Natural killer cell (primary cell): Measurements from ENCODE around the gene SNPH. TPM values are rescaled to one million over a fixed set of nuclear protein-coding genes. Genes with fewer than 3 reads are reported as not detected.

Experiments used
- ATAC-seq, 3 donors: fragments of 150-1000 bp in 2 of 3; fragments of 200-7000 bp in 1 of 3; cut with Tn5 transposase; 1 replicate in 1 of 3; 2 replicates in 2 of 3; pipeline ENCODE4 v1.10.0; 2021; ENCODE audit warnings: mild to moderate bottlenecking in 2 of 3, moderate library complexity in 2 of 3
- DNase-seq, 2 donors: peaks; one replicate each; pipeline versions ENCODE4 v3.0.0 to v3.0.0-alpha.2; 2013 to 2021; ENCODE audit warnings: mixed read lengths in 1 of 2
- H3K27ac ChIP-seq: one replicate; pipeline ENCODE4 v1.5.1; 2013; ENCODE audit warnings: mild to moderate bottlenecking, low read length
- H3K27me3 ChIP-seq: one replicate; pipeline ENCODE4 v1.6.1; 2013; ENCODE audit warnings: low read length; ENCODE audit not compliant: control insufficient read depth, insufficient read depth
- H3K36me3 ChIP-seq: one replicate; pipeline ENCODE4 v1.6.1; 2013; ENCODE audit warnings: low read length; ENCODE audit not compliant: control insufficient read depth, insufficient read depth
- H3K4me1 ChIP-seq: one replicate; pipeline ENCODE4 v1.6.1; 2013; ENCODE audit warnings: low read length; ENCODE audit not compliant: control insufficient read depth, insufficient read depth
- H3K4me3 ChIP-seq: one replicate; pipeline ENCODE4 v1.5.1; 2013; ENCODE audit warnings: low read length
- H3K9me3 ChIP-seq: one replicate; pipeline ENCODE4 v1.6.1; 2013; ENCODE audit warnings: low read length; ENCODE audit not compliant: control insufficient read depth, insufficient read depth
- H3K27ac Mint-ChIP-seq, 2 donors: one replicate each; pipeline ENCODE4 v1.8.0; 2022; ENCODE audit warnings: mild to moderate bottlenecking in 2 of 2, mixed read lengths in 2 of 2, moderate library complexity in 1 of 2
- H3K27me3 Mint-ChIP-seq, 2 donors: one replicate each; pipeline ENCODE4 v1.8.0; 2022; ENCODE audit warnings: low read depth in 2 of 2, mixed read lengths in 2 of 2
- H3K36me3 Mint-ChIP-seq: one replicate; pipeline ENCODE4 v1.8.0; 2022; ENCODE audit warnings: mixed read lengths
- H3K4me1 Mint-ChIP-seq, 2 donors: one replicate each; pipeline ENCODE4 v1.8.0; 2022; ENCODE audit warnings: mixed read lengths in 2 of 2
- H3K4me3 Mint-ChIP-seq: one replicate; pipeline ENCODE4 v1.8.0; 2022; ENCODE audit warnings: mild to moderate bottlenecking, moderate library complexity, mixed read lengths
- H3K9me3 Mint-ChIP-seq, 2 donors: one replicate each; pipeline ENCODE4 v1.8.0; 2022; ENCODE audit warnings: mixed read lengths in 2 of 2
- CTCF ChIP-seq: fragments of 200-600 bp; IDR thresholded peaks from one replicate; pipeline ENCODE4 v1.8.0; 2022; ENCODE audit warnings: antibody characterized with exemption
- WGBS: methylation state at CpG from one replicate; pipeline ENCODE4 v1.1.7; 2013; ENCODE audit warnings: missing lambda C conversion rate; ENCODE audit not compliant: insufficient coverage; 5-methylcytosine and 5-hydroxymethylcytosine counted together
- intact Hi-C: fragments of 100-400 bp; cut with micrococcal nuclease; formaldehyde crosslinking; loops from one replicate; pipeline ENCODE4 v1.14.2; 2022
- total RNA-seq, 4 donors: library from RNA; stranded (reverse); fragments of 120-200 nt in 1 of 4; gene quantifications; one replicate each; pipeline versions ENCODE4 v1.2.3 to v1.2.4, GENCODE V29; 2013 to 2022

Gene SNPH
- total RNA-seq, 3 donors from 2014 or later (not counting 1 experiment from before 2014, with no cell fraction given) = 3.1 to 5.9 (median 5.8) TPM

- no peaks in the 10 kb centered on the region for H3K9me3 Mint-ChIP-seq
- H3K27me3 Mint-ChIP-seq = peaks cover 0 to 5% of the 10 kb centered on the region in 2 donors
- DNase-seq = no peak
- no peaks in the 10 kb centered on the region for H3K36me3 Mint-ChIP-seq
- intact Hi-C loops = no loop called here
- no peak for TF ChIP-seq CTCF
- no peak for ATAC-seq
- no peaks in the 10 kb centered on the region for H3K4me1 ChIP-seq
- H3K27ac Mint-ChIP-seq = no peak overlapping the region
- H3K36me3 ChIP-seq = no peaks in the 10 kb centered on the region
- no peaks in the 10 kb centered on the region for H3K9me3 ChIP-seq
- WGBS = 86% methylated on average over 5 of the region's 6 CpGs
- no peaks in the 10 kb centered on the region for H3K4me1 Mint-ChIP-seq
- H3K4me3 Mint-ChIP-seq = no peak overlapping the region
- H3K27ac ChIP-seq = no peak overlapping the region
- no peaks in the 10 kb centered on the region for H3K27me3 ChIP-seq
- H3K4me3 ChIP-seq = no peak overlapping the region
Measured at GRCh38 chr20:1280195-1281102, 14.4 kb downstream of the SNPH start.

- Histone ChIP-seq H3K4me1 (no peaks in the 10 kb centered on the region), H3K9me3 (no peaks in the 10 kb centered on the region), H3K27ac (no peak overlapping the region), H3K27me3 (no peaks in the 10 kb centered on the region), H3K36me3 (no peaks in the 10 kb centered on the region), H3K4me3 (no peak overlapping the region)
- H3K4me1 Mint-ChIP-seq = peaks cover 0 to 4% of the 10 kb centered on the region in 2 donors
- no peak overlapping the region for H3K27ac Mint-ChIP-seq
- ATAC-seq (no peak), DNase-seq (no peak)
- H3K4me3 Mint-ChIP-seq = no peak overlapping the region
- WGBS = 80% methylated on average over 7 of the region's 7 CpGs
- no peaks in the 10 kb centered on the region for H3K36me3 Mint-ChIP-seq
- no peak for TF ChIP-seq CTCF
- no peaks in the 10 kb centered on the region for H3K9me3 Mint-ChIP-seq
- intact Hi-C loops = no loop called here
- H3K27me3 Mint-ChIP-seq = peaks cover 0 to 5% of the 10 kb centered on the region in 2 donors
Measured at GRCh38 chr20:1281279-1282057, 15.4 kb downstream of the SNPH start.

GRCh38 chr20:1282966-1283365 lies 16.9 kb downstream of the SNPH start:
- TF ChIP-seq CTCF = no peak
- ATAC-seq (no peak), DNase-seq (no peak)
- Histone ChIP-seq H3K27me3 (no peaks in the 10 kb centered on the region), H3K4me1 (no peaks in the 10 kb centered on the region), H3K4me3 (no peak overlapping the region), H3K9me3 (no peaks in the 10 kb centered on the region), H3K36me3 (no peaks in the 10 kb centered on the region), H3K27ac (no peak overlapping the region)
- H3K4me1 Mint-ChIP-seq = peaks cover 0 to 5% of the 10 kb centered on the region in 2 donors
- H3K9me3 Mint-ChIP-seq = no peaks in the 10 kb centered on the region
- H3K4me3 Mint-ChIP-seq = no peak overlapping the region
- WGBS = 85% methylated on average over 3 of the region's 3 CpGs
- H3K27me3 Mint-ChIP-seq = peaks cover 0 to 5% of the 10 kb centered on the region in 2 donors
- intact Hi-C loops = no loop called here
- no peaks in the 10 kb centered on the region for H3K36me3 Mint-ChIP-seq
- no peak overlapping the region for H3K27ac Mint-ChIP-seq
